ENCODE data around the gene ASB13. TPM values are rescaled to one million over a fixed set of nuclear protein-coding genes. Genes with fewer than 3 reads are reported as not detected.

The ASB13 gene
- polyA plus RNA-seq, 1 donor from 2014 or later = 5.6 TPM

GRCh38 chr10:5656737-5657579 lies 9.4 kb downstream of the ASB13 start:
- Histone ChIP-seq H3K27ac (ENCODE audit: low read length) (no peak overlapping the region), H3F3A (ENCODE audit: insufficient read depth, low read length, poor library complexity, severe bottlenecking) (no peaks in the 10 kb centered on the region)
- TF ChIP-seq SMC3 (conservative IDR thresholded peaks at IDR 0.05; ENCODE audit: poor library complexity) (no peak), CTCF (IDR thresholded peaks at IDR 0.05; ENCODE audit: poor library complexity, severe bottlenecking) (no peak)

GRCh38 chr10:5655121-5655520 lies 11.3 kb downstream of the ASB13 start:
- H3K27ac ChIP-seq (ENCODE audit: low read length) = no peak overlapping the region
- no peaks in the 10 kb centered on the region for H4K20me1 ChIP-seq (ENCODE audit: insufficient read depth)
- H3F3A ChIP-seq (ENCODE audit: insufficient read depth, low read length, poor library complexity, severe bottlenecking) = no peaks in the 10 kb centered on the region
- TF ChIP-seq SMC3 (conservative IDR thresholded peaks at IDR 0.05; ENCODE audit: poor library complexity) = no peak
- TF ChIP-seq EP300 (conservative IDR thresholded peaks at IDR 0.05; ENCODE audit: poor library complexity, severe bottlenecking) = no peak
- no peak for TF ChIP-seq EZH2 (IDR thresholded peaks at IDR 0.05; ENCODE audit: borderline replicate concordance, insufficient read depth, low read length, poor library complexity, severe bottlenecking)
- no peak for TF ChIP-seq TAF1 (IDR thresholded peaks at IDR 0.05; ENCODE audit: low read depth)
- no peak for TF ChIP-seq RAD21 (conservative IDR thresholded peaks at IDR 0.05)
- no peak for TF ChIP-seq CTCF (IDR thresholded peaks at IDR 0.05; ENCODE audit: poor library complexity, severe bottlenecking)
- TF ChIP-seq REST (IDR thresholded peaks at IDR 0.05; ENCODE audit: borderline replicate concordance) = no peak
- TF ChIP-seq POLR2AphosphoS5 (IDR thresholded peaks at IDR 0.05) = no peak
- no peak for TF ChIP-seq MXI1 (conservative IDR thresholded peaks at IDR 0.05; ENCODE audit: poor library complexity, severe bottlenecking)
- H3K27me3 ChIP-seq (ENCODE audit: insufficient read depth, low read depth, low read length) = no peaks in the 10 kb centered on the region
- H3K4me3 ChIP-seq (ENCODE audit: low read length) = no peak overlapping the region
- H3K9me3 ChIP-seq (ENCODE audit: low read length) = no peaks in the 10 kb centered on the region
- H3K9ac ChIP-seq (ENCODE audit: low read length) = no peak overlapping the region
- H3K36me3 ChIP-seq (ENCODE audit: insufficient read depth, low read length) = no peaks in the 10 kb centered on the region
- H3K9me2 ChIP-seq (ENCODE audit: insufficient read depth, low read length) = no peaks in the 10 kb centered on the region
- H3K4me2 ChIP-seq (ENCODE audit: low read length) = no peak overlapping the region
- no peak overlapping the region for H2AFZ ChIP-seq (ENCODE audit: low read depth, low read length)
- no peaks in the 10 kb centered on the region for H3K79me2 ChIP-seq (replicated peaks; ENCODE audit: insufficient read depth, low read length)

More at GRCh38 chr10:5656737-5657579, 9.4 kb downstream of the ASB13 start:
- H3K4me3 ChIP-seq (ENCODE audit: low read length) = no peak overlapping the region
- no peaks in the 10 kb centered on the region for H3K79me2 ChIP-seq (replicated peaks; ENCODE audit: insufficient read depth, low read length)
- no peak overlapping the region for H3K4me2 ChIP-seq (ENCODE audit: low read length)
- H4K20me1 ChIP-seq (ENCODE audit: insufficient read depth) = no peaks in the 10 kb centered on the region
- no peak overlapping the region for H3K9ac ChIP-seq (ENCODE audit: low read length)
- H3K9me3 ChIP-seq (ENCODE audit: low read length) = no peaks in the 10 kb centered on the region
- no peaks in the 10 kb centered on the region for H3K9me2 ChIP-seq (ENCODE audit: insufficient read depth, low read length)
- H3K27me3 ChIP-seq (ENCODE audit: insufficient read depth, low read depth, low read length) = no peaks in the 10 kb centered on the region
- H3K36me3 ChIP-seq (ENCODE audit: insufficient read depth, low read length) = no peaks in the 10 kb centered on the region
- H2AFZ ChIP-seq (ENCODE audit: low read depth, low read length) = no peak overlapping the region
